ACC112 (cell line): ENCODE measurements around the gene ITGA2.
A peak's percentile ranks its signal among the peaks of the same experiment; 100 is the strongest.

Experiments
- H2AFZ ChIP-seq: fragments of 200-600 bp; sonication (generic); one replicate; pipeline ENCODE4 v1.6.0; 2017; ENCODE audit warnings: antibody characterized with exemption, low read length; ENCODE audit not compliant: unreplicated experiment
- H3K27ac ChIP-seq: fragments of 200-600 bp; sonication (generic); 2 replicates; pipeline ENCODE4 v1.5.1; 2014; ENCODE audit warnings: low read depth, mild to moderate bottlenecking, antibody characterized with exemption, low read length, moderate library complexity
- H3K27me3 ChIP-seq: fragments of 200-600 bp; sonication (generic); 2 replicates; pipeline ENCODE4 v1.6.1; 2014; ENCODE audit warnings: mild to moderate bottlenecking, antibody characterized with exemption, low read length, moderate library complexity, mixed read lengths; ENCODE audit not compliant: insufficient read depth
- H3K36me3 ChIP-seq: fragments of 200-600 bp; sonication (generic); 2 replicates; pipeline ENCODE4 v1.6.1; 2016; ENCODE audit warnings: mild to moderate bottlenecking, antibody characterized with exemption, low read length, moderate library complexity, mixed read lengths; ENCODE audit not compliant: insufficient read depth
- H3K4me1 ChIP-seq: fragments of 200-600 bp; sonication (generic); one replicate; pipeline ENCODE4 v1.6.1; 2016; ENCODE audit warnings: low read length, mixed read lengths; ENCODE audit not compliant: insufficient read depth, unreplicated experiment, control insufficient read depth
- H3K4me3 ChIP-seq: fragments of 200-600 bp; sonication (generic); 2 replicates; pipeline ENCODE4 v1.5.1; 2014; ENCODE audit warnings: mild to moderate bottlenecking, low read depth, low read length
- H3K79me2 ChIP-seq: fragments of 200-600 bp; sonication (generic); one replicate; pipeline ENCODE4 v1.6.0; 2016; ENCODE audit warnings: low read length; ENCODE audit not compliant: control insufficient read depth, unreplicated experiment, insufficient read depth

Gene ITGA2

GRCh38 chr5:53052499-53052898 is 63.3 kb downstream of the ITGA2 start:
- Histone ChIP-seq H3K36me3 (peaks cover 14% of the 10 kb centered on the region; the same call in 1 of the 2 replicates), H3K79me2 (no peaks in the 10 kb centered on the region), H3K27me3 (no peaks in the 10 kb centered on the region), H2AFZ (no peak overlapping the region), H3K4me1 (no peaks in the 10 kb centered on the region), H3K27ac (no peak overlapping the region), H3K4me3 (no peak overlapping the region)

GRCh38 chr5:53053364-53053763 is 64.2 kb downstream of the ITGA2 start:
- no peak overlapping the region for H3K27ac ChIP-seq
- H3K36me3 ChIP-seq: peaks cover 12% of the 10 kb centered on the region; the same call in 1 of the 2 replicates
- no peaks in the 10 kb centered on the region for H3K27me3 ChIP-seq
- H3K79me2 ChIP-seq: no peaks in the 10 kb centered on the region
- no peaks in the 10 kb centered on the region for H3K4me1 ChIP-seq
- no peak overlapping the region for H2AFZ ChIP-seq
- no peak overlapping the region for H3K4me3 ChIP-seq

DNA sequence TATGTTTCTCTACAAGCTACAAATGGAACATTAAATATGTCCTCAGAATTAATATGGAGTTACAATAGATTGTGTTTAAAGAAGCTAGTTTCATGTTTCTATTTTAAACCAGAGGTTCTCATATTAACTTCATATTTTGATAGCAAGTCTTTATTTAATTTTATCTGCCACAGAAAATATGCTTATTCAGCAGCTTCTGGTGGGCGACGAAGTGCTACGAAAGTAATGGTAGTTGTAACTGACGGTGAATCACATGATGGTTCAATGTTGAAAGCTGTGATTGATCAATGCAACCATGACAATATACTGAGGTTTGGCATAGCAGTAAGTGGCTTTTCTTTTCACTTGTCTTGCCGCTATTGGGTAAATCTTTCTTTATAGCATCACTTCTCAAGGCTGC is 66.2 kb downstream of the ITGA2 start:
- H3K4me3 ChIP-seq: no peak overlapping the region
- H3K27me3 ChIP-seq: no peaks in the 10 kb centered on the region
- H2AFZ ChIP-seq: no peak overlapping the region
- H3K4me1 ChIP-seq: no peaks in the 10 kb centered on the region
- 0 out of 2 replicates have a peak, but pooled peaks cover 4% of the 10 kb centered on the region for H3K36me3 ChIP-seq
- H3K27ac ChIP-seq: no peak overlapping the region
- no peaks in the 10 kb centered on the region for H3K79me2 ChIP-seq

GRCh38 chr5:53059281-53059680 is 70.1 kb downstream of the ITGA2 start:
- peak overlapping the region; percentile 70 for H3K27ac ChIP-seq
- no peaks in the 10 kb centered on the region for H3K79me2 ChIP-seq
- H3K36me3 ChIP-seq: peaks cover 4% of the 10 kb centered on the region; the same call in 1 of the 2 replicates
- no peak overlapping the region for H3K4me3 ChIP-seq
- peaks cover 10% of the 10 kb centered on the region for H3K4me1 ChIP-seq
- no peak overlapping the region for H2AFZ ChIP-seq
- H3K27me3 ChIP-seq: no peaks in the 10 kb centered on the region

DNA sequence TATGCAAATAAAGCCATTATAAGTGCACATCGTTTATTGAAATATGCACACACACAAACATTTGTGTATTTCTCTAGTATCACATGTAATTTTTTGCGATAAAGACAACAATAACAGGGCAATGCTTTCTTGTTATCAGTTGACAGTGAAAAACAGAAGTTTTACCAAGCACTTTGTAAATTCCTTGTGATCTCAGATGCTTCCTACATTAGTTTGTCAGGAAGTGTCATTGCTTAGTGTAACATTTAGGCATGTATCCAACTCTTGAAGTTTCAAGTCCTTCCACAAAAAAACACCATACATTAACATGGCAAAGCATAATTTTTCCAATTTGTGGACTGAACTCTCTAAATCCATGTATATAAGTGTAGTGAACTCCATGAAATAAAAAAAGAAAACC is 74.0 kb downstream of the ITGA2 start:
- Histone ChIP-seq H2AFZ (peak overlapping the region; percentile 9), H3K79me2 (no peaks in the 10 kb centered on the region), H3K4me1 (peaks cover 13% of the 10 kb centered on the region), H3K27me3 (no peaks in the 10 kb centered on the region), H3K4me3 (no peak overlapping the region), H3K36me3 (peaks cover 19% of the 10 kb centered on the region), H3K27ac (0 out of 2 replicates have a peak overlapping the region, but pooled peaks have one; percentile 1)

DNA sequence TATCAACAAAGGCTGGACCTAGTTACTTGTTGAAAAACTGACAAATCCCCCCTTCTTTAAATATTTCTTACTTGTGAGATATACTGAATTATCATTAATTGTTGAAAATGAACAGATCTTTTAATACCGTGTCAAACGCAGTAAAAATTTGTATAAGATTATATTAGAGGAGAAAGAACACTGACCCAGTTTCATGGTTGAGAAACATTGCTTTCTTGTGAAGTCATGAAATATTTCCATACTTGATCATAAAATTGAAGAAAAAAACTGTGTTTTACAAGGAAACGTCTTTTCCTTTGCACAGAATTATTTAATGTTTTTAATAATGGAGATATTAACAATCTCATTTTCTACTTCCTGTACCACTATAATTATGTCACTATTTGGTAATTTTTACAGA is 74.6 kb downstream of the ITGA2 start:
- Histone ChIP-seq H3K4me1 (peaks cover 13% of the 10 kb centered on the region), H2AFZ (no peak overlapping the region), H3K4me3 (no peak overlapping the region), H3K27ac (no peak overlapping the region), H3K27me3 (no peaks in the 10 kb centered on the region), H3K36me3 (peaks cover 23% of the 10 kb centered on the region), H3K79me2 (no peaks in the 10 kb centered on the region)

DNA sequence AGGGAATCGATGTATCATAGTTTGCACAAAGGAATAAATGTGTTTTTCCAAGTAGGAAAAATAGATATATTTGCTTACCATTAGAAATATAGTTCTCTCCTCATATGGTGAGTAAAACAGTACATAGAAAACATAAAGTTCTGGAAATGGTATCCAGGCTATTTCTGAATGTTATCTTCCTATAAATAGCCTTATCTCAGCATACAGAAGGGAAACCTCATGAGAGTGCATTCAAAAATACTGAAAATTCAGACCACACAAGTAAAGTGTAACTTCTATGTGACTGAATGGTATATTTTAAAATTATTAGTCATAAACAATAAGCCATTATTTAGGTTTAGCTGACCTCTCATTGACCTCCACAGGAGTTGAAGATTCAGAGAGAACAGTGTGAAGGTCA is 76.9 kb downstream of the ITGA2 start:
- peaks cover 32% of the 10 kb centered on the region for H3K36me3 ChIP-seq
- no peaks in the 10 kb centered on the region for H3K79me2 ChIP-seq
- no peaks in the 10 kb centered on the region for H3K27me3 ChIP-seq
- no peak overlapping the region for H3K4me3 ChIP-seq
- H2AFZ ChIP-seq: no peak overlapping the region
- H3K27ac ChIP-seq: no peak overlapping the region
- peaks cover 15% of the 10 kb centered on the region for H3K4me1 ChIP-seq

DNA sequence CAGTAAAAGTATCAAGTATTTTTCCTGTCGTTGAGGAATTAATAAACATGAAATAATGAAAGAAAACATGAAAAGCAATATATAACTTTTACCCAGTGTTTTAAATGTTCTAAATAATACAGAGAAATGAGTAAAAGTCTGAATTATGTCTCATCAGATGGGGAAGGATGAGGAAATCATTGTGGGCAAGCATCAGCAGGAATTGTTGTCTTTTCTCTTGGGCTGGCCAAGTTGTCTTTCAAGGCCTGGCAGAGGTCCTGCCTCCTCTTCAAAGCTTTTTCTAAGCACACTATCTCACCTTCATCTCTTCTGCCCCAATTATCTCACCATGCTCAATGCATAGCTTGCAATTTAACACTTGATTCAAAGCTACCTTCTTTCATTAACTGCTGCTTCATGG is 78.5 kb downstream of the ITGA2 start:
- Histone ChIP-seq H3K4me1 (peaks cover 18% of the 10 kb centered on the region), H3K27ac (no peak overlapping the region), H3K36me3 (peaks cover 32% of the 10 kb centered on the region), H3K27me3 (no peaks in the 10 kb centered on the region), H3K79me2 (no peaks in the 10 kb centered on the region), H2AFZ (no peak overlapping the region), H3K4me3 (no peak overlapping the region)

GRCh38 chr5:53068291-53068836 is 79.2 kb downstream of the ITGA2 start:
- Histone ChIP-seq H3K27ac (no peak overlapping the region), H2AFZ (no peak overlapping the region), H3K4me3 (no peak overlapping the region), H3K27me3 (no peaks in the 10 kb centered on the region), H3K79me2 (no peaks in the 10 kb centered on the region), H3K36me3 (peaks cover 32% of the 10 kb centered on the region), H3K4me1 (peaks cover 11% of the 10 kb centered on the region)

- Histone ChIP-seq H3K36me3 (peaks cover 32% of the 10 kb centered on the region), H3K27me3 (no peaks in the 10 kb centered on the region)
Observed at GRCh38 chr5:53069626-53070025, 80.5 kb downstream of the ITGA2 start.

DNA sequence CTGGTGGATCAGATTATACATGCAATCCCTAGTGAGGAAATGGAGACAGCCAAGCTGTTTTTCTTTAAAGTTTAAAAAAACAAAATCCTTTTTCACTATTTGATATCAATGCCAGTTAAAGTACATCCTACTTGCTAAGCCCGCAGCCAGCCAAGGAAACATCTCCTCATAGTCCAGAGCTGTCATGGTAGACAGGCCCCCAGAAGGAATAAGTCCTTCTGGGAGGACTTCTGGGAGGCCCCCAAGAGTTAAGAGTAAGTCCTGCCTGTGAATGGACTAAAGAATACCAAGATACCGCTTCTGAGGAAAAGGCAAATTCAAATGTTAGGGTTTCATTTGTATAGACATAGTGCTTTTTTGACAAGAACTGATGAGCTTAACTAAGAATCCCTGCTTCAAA is 82.1 kb downstream of the ITGA2 start:
- Histone ChIP-seq H3K79me2 (no peaks in the 10 kb centered on the region), H3K4me1 (peaks cover 10% of the 10 kb centered on the region), H3K27ac (0 out of 2 replicates have a peak overlapping the region, but pooled peaks have one; percentile 13), H3K4me3 (no peak overlapping the region), H3K36me3 (peaks cover 27% of the 10 kb centered on the region), H3K27me3 (no peaks in the 10 kb centered on the region), H2AFZ (no peak overlapping the region)

More at GRCh38 chr5:53069626-53070025, 80.5 kb downstream of the ITGA2 start:
- no peak overlapping the region for H2AFZ ChIP-seq
- peaks cover 10% of the 10 kb centered on the region for H3K4me1 ChIP-seq
- no peaks in the 10 kb centered on the region for H3K79me2 ChIP-seq
- no peak overlapping the region for H3K4me3 ChIP-seq
- H3K27ac ChIP-seq: 0 out of 2 replicates have a peak overlapping the region, but pooled peaks have one; percentile 3
